ENCODE results near the gene CDK5RAP1.

DNA sequence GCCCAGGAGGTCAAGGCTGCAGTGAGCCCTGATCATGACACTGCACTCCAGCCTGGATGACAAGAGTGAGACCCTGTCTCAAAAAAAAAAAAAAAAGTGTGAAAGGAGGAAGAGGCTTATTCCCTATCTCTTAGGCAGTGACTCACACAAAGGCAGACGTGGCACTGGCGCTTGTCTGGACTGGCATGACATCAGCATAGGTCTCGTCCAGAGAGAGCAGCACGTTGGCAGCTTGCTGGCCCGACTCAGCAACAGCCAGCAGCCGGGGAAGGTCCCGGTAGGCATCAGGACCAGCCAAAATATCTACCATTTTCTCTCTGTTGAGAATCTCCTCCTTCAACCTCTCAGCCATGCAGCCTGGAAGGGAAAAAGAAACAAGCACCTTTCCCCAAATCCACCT lies 14.1 kb downstream of the CDK5RAP1 start:
- TF ChIP-seq POLR2AphosphoS5 (IDR thresholded peaks at IDR 0.05) (no peak), POLR2A (IDR thresholded peaks at IDR 0.05; ENCODE audit: low read depth) (no peak), EP300 (IDR thresholded peaks at IDR 0.05) (no peak)
- TF ChIP-seq, protein P1, sequence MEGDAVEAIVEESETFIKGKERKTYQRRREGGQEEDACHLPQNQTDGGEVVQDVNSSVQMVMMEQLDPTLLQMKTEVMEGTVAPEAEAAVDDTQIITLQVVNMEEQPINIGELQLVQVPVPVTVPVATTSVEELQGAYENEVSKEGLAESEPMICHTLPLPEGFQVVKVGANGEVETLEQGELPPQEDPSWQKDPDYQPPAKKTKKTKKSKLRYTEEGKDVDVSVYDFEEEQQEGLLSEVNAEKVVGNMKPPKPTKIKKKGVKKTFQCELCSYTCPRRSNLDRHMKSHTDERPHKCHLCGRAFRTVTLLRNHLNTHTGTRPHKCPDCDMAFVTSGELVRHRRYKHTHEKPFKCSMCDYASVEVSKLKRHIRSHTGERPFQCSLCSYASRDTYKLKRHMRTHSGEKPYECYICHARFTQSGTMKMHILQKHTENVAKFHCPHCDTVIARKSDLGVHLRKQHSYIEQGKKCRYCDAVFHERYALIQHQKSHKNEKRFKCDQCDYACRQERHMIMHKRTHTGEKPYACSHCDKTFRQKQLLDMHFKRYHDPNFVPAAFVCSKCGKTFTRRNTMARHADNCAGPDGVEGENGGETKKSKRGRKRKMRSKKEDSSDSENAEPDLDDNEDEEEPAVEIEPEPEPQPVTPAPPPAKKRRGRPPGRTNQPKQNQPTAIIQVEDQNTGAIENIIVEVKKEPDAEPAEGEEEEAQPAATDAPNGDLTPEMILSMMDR (IDR thresholded peaks at IDR 0.05): no peak

All from esophagus muscularis mucosa (tissue), 4 donors.